ENCODE data around the gene SFMBT2. TPM values are rescaled to one million over a fixed set of nuclear protein-coding genes. Genes with fewer than 3 reads are reported as not detected.

SFMBT2 gene
- total RNA-seq, 1 experiment from 2014 or later, result 0.02 TPM

DNA sequence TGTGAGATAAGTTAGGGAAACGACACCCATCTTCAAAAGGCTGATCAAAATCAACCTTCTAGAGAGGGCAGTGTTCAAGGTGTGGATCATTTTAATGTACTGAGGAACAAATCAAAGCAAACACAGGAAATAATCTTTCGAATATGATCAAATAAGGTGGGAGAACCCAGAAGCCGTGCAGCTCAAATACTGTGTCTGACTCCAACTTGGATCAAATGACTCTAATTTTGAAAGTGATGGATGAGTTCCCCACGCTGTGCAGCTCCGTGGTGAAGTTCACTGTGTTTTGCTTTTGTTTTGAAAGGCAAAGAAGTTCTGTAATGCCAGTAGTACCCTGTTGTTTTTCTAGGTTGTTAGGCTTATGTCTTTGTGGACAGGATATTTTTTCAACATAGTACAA lies 250.9 kb downstream of the SFMBT2 start:
- intact Hi-C loops (cut with micrococcal nuclease), result no loop called here
- ChIA-PET POLR2A (no interaction called here), RAD21 (ENCODE audit: low non-redundant PET in 1 of 2, low total read pairs in 2 of 2, uncharacterized antibody in 2 of 2, unreplicated experiment in 2 of 2) (no interaction called here), CTCF (no interaction called here)
- ATAC-seq, result no peak
- Histone ChIP-seq H3K9me2 (ENCODE audit: insufficient read depth) (no peaks in the 10 kb centered on the region), H4K20me1 (ENCODE audit: insufficient read depth) (no peaks in the 10 kb centered on the region), H3K9ac (ENCODE audit: low read length) (no peak overlapping the region), H3K9me3 (ENCODE audit: control insufficient read depth in 1 of 2, insufficient read depth in 1 of 2, low read depth in 1 of 2, low read length in 2 of 2) (no peaks in the 10 kb centered on the region), H3K79me2 (ENCODE audit: insufficient read depth, low read length) (no peaks in the 10 kb centered on the region), H2AFZ (ENCODE audit: low read depth, low read length, poor library complexity, severe bottlenecking) (no peak overlapping the region), H3K36me3 (ENCODE audit: control insufficient read depth in 1 of 2, insufficient read depth in 2 of 2, low read length in 2 of 2) (no peaks in the 10 kb centered on the region), H3K4me1 (ENCODE audit: control insufficient read depth in 1 of 2, insufficient read depth in 2 of 2, low read length in 2 of 2) (no peaks in the 10 kb centered on the region), H3K27ac (ENCODE audit: low read depth, low read length) (no peak overlapping the region), H3K4me2 (ENCODE audit: low read length) (no peak overlapping the region), H3K4me3 (replicated peaks in 1 of 2; ENCODE audit: low read depth in 1 of 2, low read length in 2 of 2) (no peak overlapping the region), H3K27me3 (ENCODE audit: insufficient read depth, low read length) (no peaks in the 10 kb centered on the region)
- DNase-seq (ENCODE audit: low read depth, low spot score), result no peak
- no TSS peak for BruUV-seq (replicated peaks)
- no peak for TF ChIP-seq YY1 (IDR thresholded peaks at IDR 0.05; ENCODE audit: extremely low read depth, insufficient replicate concordance, low read depth, low read length)
- TF ChIP-seq, protein P1, sequence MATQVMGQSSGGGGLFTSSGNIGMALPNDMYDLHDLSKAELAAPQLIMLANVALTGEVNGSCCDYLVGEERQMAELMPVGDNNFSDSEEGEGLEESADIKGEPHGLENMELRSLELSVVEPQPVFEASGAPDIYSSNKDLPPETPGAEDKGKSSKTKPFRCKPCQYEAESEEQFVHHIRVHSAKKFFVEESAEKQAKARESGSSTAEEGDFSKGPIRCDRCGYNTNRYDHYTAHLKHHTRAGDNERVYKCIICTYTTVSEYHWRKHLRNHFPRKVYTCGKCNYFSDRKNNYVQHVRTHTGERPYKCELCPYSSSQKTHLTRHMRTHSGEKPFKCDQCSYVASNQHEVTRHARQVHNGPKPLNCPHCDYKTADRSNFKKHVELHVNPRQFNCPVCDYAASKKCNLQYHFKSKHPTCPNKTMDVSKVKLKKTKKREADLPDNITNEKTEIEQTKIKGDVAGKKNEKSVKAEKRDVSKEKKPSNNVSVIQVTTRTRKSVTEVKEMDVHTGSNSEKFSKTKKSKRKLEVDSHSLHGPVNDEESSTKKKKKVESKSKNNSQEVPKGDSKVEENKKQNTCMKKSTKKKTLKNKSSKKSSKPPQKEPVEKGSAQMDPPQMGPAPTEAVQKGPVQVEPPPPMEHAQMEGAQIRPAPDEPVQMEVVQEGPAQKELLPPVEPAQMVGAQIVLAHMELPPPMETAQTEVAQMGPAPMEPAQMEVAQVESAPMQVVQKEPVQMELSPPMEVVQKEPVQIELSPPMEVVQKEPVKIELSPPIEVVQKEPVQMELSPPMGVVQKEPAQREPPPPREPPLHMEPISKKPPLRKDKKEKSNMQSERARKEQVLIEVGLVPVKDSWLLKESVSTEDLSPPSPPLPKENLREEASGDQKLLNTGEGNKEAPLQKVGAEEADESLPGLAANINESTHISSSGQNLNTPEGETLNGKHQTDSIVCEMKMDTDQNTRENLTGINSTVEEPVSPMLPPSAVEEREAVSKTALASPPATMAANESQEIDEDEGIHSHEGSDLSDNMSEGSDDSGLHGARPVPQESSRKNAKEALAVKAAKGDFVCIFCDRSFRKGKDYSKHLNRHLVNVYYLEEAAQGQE (IDR thresholded peaks at IDR 0.05; ENCODE audit: low read depth), result no peak
- no peak for TF ChIP-seq SRF (IDR thresholded peaks at IDR 0.05; ENCODE audit: low read depth)
- no peak for TF ChIP-seq EZH2phosphoT487 (IDR thresholded peaks at IDR 0.05; ENCODE audit: borderline replicate concordance)
- TF ChIP-seq CEBPB (IDR thresholded peaks at IDR 0.05; ENCODE audit: low read depth), result no peak
- TF ChIP-seq CBX3 (IDR thresholded peaks at IDR 0.05; ENCODE audit: low read depth), result no peak
- TF ChIP-seq, protein P2, sequence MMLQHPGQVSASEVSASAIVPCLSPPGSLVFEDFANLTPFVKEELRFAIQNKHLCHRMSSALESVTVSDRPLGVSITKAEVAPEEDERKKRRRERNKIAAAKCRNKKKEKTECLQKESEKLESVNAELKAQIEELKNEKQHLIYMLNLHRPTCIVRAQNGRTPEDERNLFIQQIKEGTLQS (IDR thresholded peaks at IDR 0.05), result no peak
- no peak for TF ChIP-seq EZH2 (IDR thresholded peaks at IDR 0.05)
- TF ChIP-seq, protein P3, sequence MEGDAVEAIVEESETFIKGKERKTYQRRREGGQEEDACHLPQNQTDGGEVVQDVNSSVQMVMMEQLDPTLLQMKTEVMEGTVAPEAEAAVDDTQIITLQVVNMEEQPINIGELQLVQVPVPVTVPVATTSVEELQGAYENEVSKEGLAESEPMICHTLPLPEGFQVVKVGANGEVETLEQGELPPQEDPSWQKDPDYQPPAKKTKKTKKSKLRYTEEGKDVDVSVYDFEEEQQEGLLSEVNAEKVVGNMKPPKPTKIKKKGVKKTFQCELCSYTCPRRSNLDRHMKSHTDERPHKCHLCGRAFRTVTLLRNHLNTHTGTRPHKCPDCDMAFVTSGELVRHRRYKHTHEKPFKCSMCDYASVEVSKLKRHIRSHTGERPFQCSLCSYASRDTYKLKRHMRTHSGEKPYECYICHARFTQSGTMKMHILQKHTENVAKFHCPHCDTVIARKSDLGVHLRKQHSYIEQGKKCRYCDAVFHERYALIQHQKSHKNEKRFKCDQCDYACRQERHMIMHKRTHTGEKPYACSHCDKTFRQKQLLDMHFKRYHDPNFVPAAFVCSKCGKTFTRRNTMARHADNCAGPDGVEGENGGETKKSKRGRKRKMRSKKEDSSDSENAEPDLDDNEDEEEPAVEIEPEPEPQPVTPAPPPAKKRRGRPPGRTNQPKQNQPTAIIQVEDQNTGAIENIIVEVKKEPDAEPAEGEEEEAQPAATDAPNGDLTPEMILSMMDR (IDR thresholded peaks at IDR 0.05 in 2 of 3, conservative IDR thresholded peaks at IDR 0.05 in 1 of 3; ENCODE audit: borderline replicate concordance in 1 of 3, insufficient read depth in 1 of 3, low read depth in 2 of 3, low read length in 2 of 3), result no peak
- no peak for TF ChIP-seq ELF1 (IDR thresholded peaks at IDR 0.05; ENCODE audit: borderline replicate concordance, low read depth)
- no peak for TF ChIP-seq ZFX (IDR thresholded peaks at IDR 0.05)
- TF ChIP-seq SP1 (IDR thresholded peaks at IDR 0.05; ENCODE audit: low read depth), result no peak
- no peak for TF ChIP-seq FOSL1 (IDR thresholded peaks at IDR 0.05; ENCODE audit: low read depth)
- no peak for TF ChIP-seq POLR2A (IDR thresholded peaks at IDR 0.05; ENCODE audit: borderline replicate concordance, extremely low read depth, insufficient read depth, insufficient read length)
- TF ChIP-seq SIN3A (IDR thresholded peaks at IDR 0.05; ENCODE audit: low read depth), result no peak

Data from HCT116 (cell line).